ENCODE data around the gene C4orf51. TPM values are rescaled to one million over a fixed set of nuclear protein-coding genes. Genes with fewer than 3 reads are reported as not detected.

The C4orf51 gene
- polyA plus RNA-seq, 3 donors from 2014 or later, result not detected

- Mint-ChIP-seq H3K4me3 (no peak overlapping the region), H3K4me1 (no peaks in the 10 kb centered on the region), H3K36me3 (no peaks in the 10 kb centered on the region), H3K27me3 (ENCODE audit: low read depth in 3 of 3) (peaks cover 3 to 11% (median 7%) of the 10 kb centered on the region in 3 donors), H3K27ac (no peak overlapping the region), H3K9me3 (no peaks in the 10 kb centered on the region)
- DNase-seq, result no peak
These were observed 60.9 kb downstream of the C4orf51 start for GRCh38 chr4:145740806-145741205.

- Mint-ChIP-seq H3K27me3 (ENCODE audit: low read depth in 3 of 3) (peaks cover 5 to 11% (median 8%) of the 10 kb centered on the region in 3 donors), H3K27ac (no peak overlapping the region)
These were observed 63.7 kb downstream of the C4orf51 start for GRCh38 chr4:145743641-145744040.

GRCh38 chr4:145755802-145756201 is 75.9 kb downstream of the C4orf51 start:
- H3K27ac Mint-ChIP-seq, result peak overlapping the region in 1 of 6 donors; percentile 13
- H3K9me3 Mint-ChIP-seq, result peaks cover 0 to 3% (median 0%) of the 10 kb centered on the region in 6 donors
- peaks cover 0 to 1% of the 10 kb centered on the region in 2 donors for H3K4me1 Mint-ChIP-seq
- no peak overlapping the region for H3K4me3 Mint-ChIP-seq
- H3K27me3 Mint-ChIP-seq (ENCODE audit: low read depth in 3 of 3), result no peaks in the 10 kb centered on the region
- H3K36me3 Mint-ChIP-seq, result peaks cover 16 to 19% (median 17%) of the 10 kb centered on the region in 3 donors
- no peak for DNase-seq

More at GRCh38 chr4:145743641-145744040, 63.7 kb downstream of the C4orf51 start:
- Mint-ChIP-seq H3K36me3 (no peaks in the 10 kb centered on the region), H3K4me1 (no peaks in the 10 kb centered on the region), H3K9me3 (no peaks in the 10 kb centered on the region), H3K4me3 (no peak overlapping the region)
- DNase-seq, result no peak

- peaks cover 0 to 1% of the 10 kb centered on the region in 2 donors for H3K4me1 Mint-ChIP-seq
- peaks cover 16 to 20% (median 17%) of the 10 kb centered on the region in 3 donors for H3K36me3 Mint-ChIP-seq
- H3K4me3 Mint-ChIP-seq, result no peak overlapping the region
- H3K27ac Mint-ChIP-seq, result peak overlapping the region in 1 of 6 donors; percentile 38
- no peak for DNase-seq
- H3K9me3 Mint-ChIP-seq, result peaks cover 0 to 3% (median 0%) of the 10 kb centered on the region in 6 donors
- no peaks in the 10 kb centered on the region for H3K27me3 Mint-ChIP-seq (ENCODE audit: low read depth in 3 of 3)
These were observed 76.3 kb downstream of the C4orf51 start for GRCh38 chr4:145756244-145756643.

- Mint-ChIP-seq H3K36me3 (peaks cover 16 to 22% (median 21%) of the 10 kb centered on the region in 3 donors), H3K27ac (no peak overlapping the region), H3K4me3 (no peak overlapping the region), H3K9me3 (no peaks in the 10 kb centered on the region), H3K4me1 (peaks cover 0 to 1% of the 10 kb centered on the region in 2 donors), H3K27me3 (ENCODE audit: low read depth in 3 of 3) (no peaks in the 10 kb centered on the region)
- DNase-seq, result no peak
These were observed 77.2 kb downstream of the C4orf51 start for GRCh38 chr4:145757188-145757587.

- Mint-ChIP-seq H3K9me3 (no peaks in the 10 kb centered on the region), H3K27me3 (ENCODE audit: low read depth in 3 of 3) (no peaks in the 10 kb centered on the region), H3K36me3 (peaks cover 38 to 44% (median 39%) of the 10 kb centered on the region in 3 donors), H3K27ac (peak overlapping the region in 1 of 6 donors; percentile 28), H3K4me1 (peaks cover 0 to 1% of the 10 kb centered on the region in 2 donors), H3K4me3 (no peak overlapping the region)
- DNase-seq, result no peak
These were observed 80.2 kb downstream of the C4orf51 start for GRCh38 chr4:145760176-145760575.

GRCh38 chr4:145760961-145761929 is 81.3 kb downstream of the C4orf51 start:
- Mint-ChIP-seq H3K4me1 (peaks cover 0 to 1% of the 10 kb centered on the region in 2 donors), H3K9me3 (no peaks in the 10 kb centered on the region), H3K36me3 (peaks cover 46 to 55% (median 49%) of the 10 kb centered on the region in 3 donors), H3K4me3 (no peak overlapping the region), H3K27me3 (ENCODE audit: low read depth in 3 of 3) (peaks cover 0 to under 1% (median 0%) of the 10 kb centered on the region in 3 donors), H3K27ac (no peak overlapping the region)
- DNase-seq, result no peak

- peaks cover 58 to 70% (median 63%) of the 10 kb centered on the region in 3 donors for H3K36me3 Mint-ChIP-seq
- no peaks in the 10 kb centered on the region for H3K9me3 Mint-ChIP-seq
- H3K4me3 Mint-ChIP-seq, result no peak overlapping the region
- H3K27me3 Mint-ChIP-seq (ENCODE audit: low read depth in 3 of 3), result peaks cover 0 to 1% (median 0%) of the 10 kb centered on the region in 3 donors
- peaks cover 0 to 1% of the 10 kb centered on the region in 2 donors for H3K4me1 Mint-ChIP-seq
- no peak overlapping the region for H3K27ac Mint-ChIP-seq
- no peak for DNase-seq
These were observed 82.8 kb downstream of the C4orf51 start for GRCh38 chr4:145762719-145763118.

- no peaks in the 10 kb centered on the region for H3K9me3 Mint-ChIP-seq
- peaks cover 0 to 1% (median 0%) of the 10 kb centered on the region in 3 donors for H3K27me3 Mint-ChIP-seq (ENCODE audit: low read depth in 3 of 3)
These were observed 83.5 kb downstream of the C4orf51 start for GRCh38 chr4:145763399-145763798.

GRCh38 chr4:145766273-145766672 is 86.3 kb downstream of the C4orf51 start:
- H3K27me3 Mint-ChIP-seq (ENCODE audit: low read depth in 3 of 3), result peaks cover 0 to 1% (median 0%) of the 10 kb centered on the region in 3 donors
- no peaks in the 10 kb centered on the region for H3K4me1 Mint-ChIP-seq
- no peaks in the 10 kb centered on the region for H3K9me3 Mint-ChIP-seq
- no peak overlapping the region for H3K4me3 Mint-ChIP-seq
- peaks cover 43 to 63% (median 53%) of the 10 kb centered on the region in 3 donors for H3K36me3 Mint-ChIP-seq
- DNase-seq, result no peak
- no peak overlapping the region for H3K27ac Mint-ChIP-seq

More at GRCh38 chr4:145763399-145763798, 83.5 kb downstream of the C4orf51 start:
- peaks cover 58 to 72% (median 65%) of the 10 kb centered on the region in 3 donors for H3K36me3 Mint-ChIP-seq
- H3K4me3 Mint-ChIP-seq, result no peak overlapping the region
- peaks cover 0 to 1% of the 10 kb centered on the region in 2 donors for H3K4me1 Mint-ChIP-seq
- H3K27ac Mint-ChIP-seq, result no peak overlapping the region
- no peak for DNase-seq

- no peaks in the 10 kb centered on the region for H3K4me1 Mint-ChIP-seq
- H3K4me3 Mint-ChIP-seq, result no peak overlapping the region
- H3K27ac Mint-ChIP-seq, result peak overlapping the region in 1 of 6 donors; percentile 18
- no peak for DNase-seq
- H3K9me3 Mint-ChIP-seq, result no peaks in the 10 kb centered on the region
- peaks cover 0 to 2% (median 1%) of the 10 kb centered on the region in 3 donors for H3K27me3 Mint-ChIP-seq (ENCODE audit: low read depth in 3 of 3)
- H3K36me3 Mint-ChIP-seq, result peaks cover 49 to 67% (median 49%) of the 10 kb centered on the region in 3 donors
These were observed 89.6 kb downstream of the C4orf51 start for GRCh38 chr4:145769450-145770037.

- Mint-ChIP-seq H3K36me3 (peaks cover 43 to 61% (median 44%) of the 10 kb centered on the region in 3 donors), H3K4me3 (no peak overlapping the region), H3K27ac (no peak overlapping the region), H3K4me1 (no peaks in the 10 kb centered on the region), H3K27me3 (ENCODE audit: low read depth in 3 of 3) (peaks cover 0 to 2% (median 1%) of the 10 kb centered on the region in 3 donors), H3K9me3 (no peaks in the 10 kb centered on the region)
- DNase-seq, result no peak
These were observed 90.2 kb downstream of the C4orf51 start for GRCh38 chr4:145770124-145770523.

- Mint-ChIP-seq H3K36me3 (peaks cover 22 to 48% (median 35%) of the 10 kb centered on the region in 3 donors), H3K9me3 (no peaks in the 10 kb centered on the region), H3K27me3 (ENCODE audit: low read depth in 3 of 3) (peaks cover 0 to 2% (median 0%) of the 10 kb centered on the region in 3 donors), H3K27ac (no peak overlapping the region), H3K4me3 (no peak overlapping the region), H3K4me1 (no peaks in the 10 kb centered on the region)
- no peak for DNase-seq
These were observed 92.4 kb downstream of the C4orf51 start for GRCh38 chr4:145772347-145772746.
